ENCODE results near the gene ARHGEF35.
"Not testable (repeated sequence)": the region's sequence is repeated elsewhere in the genome, so short reads cannot be mapped to it uniquely, and the experiment has no call there.

Gene ARHGEF35

GRCh38 chr7:144179165-144179479, 16.5 kb downstream of the ARHGEF35 start:
- not testable (repeated sequence) for DNase-seq (ENCODE audit: low read depth in 2 of 3, low spot score in 2 of 3)

- DNase-seq (ENCODE audit: low read depth in 2 of 3, low spot score in 2 of 3), result not testable (repeated sequence)
Measured at GRCh38 chr7:144178380-144179164, 17.1 kb downstream of the ARHGEF35 start.

GRCh38 chr7:144174613-144175012, 21.0 kb downstream of the ARHGEF35 start:
- no peak for DNase-seq (ENCODE audit: low read depth in 2 of 3, low spot score in 2 of 3)

GRCh38 chr7:144171594-144172350, 23.9 kb downstream of the ARHGEF35 start:
- not testable (repeated sequence) for DNase-seq (ENCODE audit: low read depth in 2 of 3, low spot score in 2 of 3)

GRCh38 chr7:144164784-144165183, 30.8 kb downstream of the ARHGEF35 start:
- DNase-seq (ENCODE audit: low read depth in 2 of 3, low spot score in 2 of 3), result no peak

GRCh38 chr7:144158861-144159260, 36.8 kb downstream of the ARHGEF35 start:
- DNase-seq (ENCODE audit: low read depth in 2 of 3, low spot score in 2 of 3), result no peak

GRCh38 chr7:144148224-144148827, 47.3 kb downstream of the ARHGEF35 start:
- DNase-seq (ENCODE audit: low read depth in 2 of 3, low spot score in 2 of 3), result no peak

GRCh38 chr7:144144426-144144825, 51.2 kb downstream of the ARHGEF35 start:
- no peak for DNase-seq (ENCODE audit: low read depth in 2 of 3, low spot score in 2 of 3)

- DNase-seq (ENCODE audit: low read depth in 2 of 3, low spot score in 2 of 3), result no peak
Measured at GRCh38 chr7:144142187-144142586, 53.4 kb downstream of the ARHGEF35 start.

- DNase-seq (ENCODE audit: low read depth in 2 of 3, low spot score in 2 of 3), result no peak
Measured at GRCh38 chr7:144137501-144137900, 58.1 kb downstream of the ARHGEF35 start.
